K562 (cell line): Measurements from ENCODE around the gene KCNQ2. TPM values are rescaled to one million over a fixed set of nuclear protein-coding genes. Genes with fewer than 3 reads are reported as not detected.

Source experiments
- ATAC-seq: fragments of 200-7000 bp; cut with Tn5 transposase; 3 replicates; pipeline ENCODE4 v1.9.1; 2020; ENCODE audit warnings: moderate library complexity
- BruUV-seq: library from RNA; stranded (reverse); fragments of 400-500 nt; replicated peaks from 2 replicates; lab custom pipeline; 2021; lab: Mats Ljungman, UMichigan
- CTCF ChIA-PET: fragments of 300-600 bp; formaldehyde crosslinking; extraction: SDS; loops from one replicate; lab custom pipeline; 2021; ENCODE audit warnings: low intra/inter-chr PET ratio; lab: Yijun Ruan, JAX
- POLR2A ChIA-PET: fragments of 300-600, 350-650 bp; sonication (Branson Sonifier 250); formaldehyde crosslinking; extraction: SDS; loops from one replicate; lab custom pipeline; 2021; ENCODE audit warnings: antibody characterized with exemption, inconsistent platforms; lab: Yijun Ruan, JAX
- DNase-seq, 4 experiments: peaks; one replicate each; pipeline versions ENCODE4 v3.0.0 to v3.0.0-alpha.2; 2011 to 2018; ENCODE audit warnings: low spot score in 3 of 4, mixed read lengths in 3 of 4; ENCODE audit errors: extremely low read depth in 1 of 4
- FAIRE-seq: peaks from 2 replicates; lab custom pipeline; 2011; peaks lifted over from hg19 to GRCh38; lab: Jason Lieb, UNC
- H2AFZ ChIP-seq: 2 replicates; pipeline ENCODE4 v1.6.0; 2011; ENCODE audit warnings: low read depth, low read length, control low read depth, inconsistent platforms
- H3K27ac ChIP-seq: fragments of 200-600 bp; 3 replicates; pipeline ENCODE4 v1.8.0; 2011; ENCODE audit warnings: low read depth, mild to moderate bottlenecking, control low read depth, inconsistent platforms, low read length, moderate library complexity, mixed read lengths; ENCODE audit errors: extremely low read depth
- H3K27me3 ChIP-seq, 2 experiments: fragments of 300-600 bp in 1 of 2; 2 replicates in 1 of 2; 3 replicates in 1 of 2; pipeline versions ENCODE4 v1.6.0 to v1.8.0; 2011; ENCODE audit warnings: inconsistent platforms in 2 of 2, low read length in 2 of 2, mild to moderate bottlenecking in 1 of 2, mixed read lengths in 1 of 2, moderate library complexity in 1 of 2; ENCODE audit not compliant: control insufficient read depth in 2 of 2, insufficient read depth in 2 of 2
- H3K36me3 ChIP-seq: fragments of 300-600 bp; 3 replicates; pipeline ENCODE4 v1.8.0; 2011; ENCODE audit warnings: mild to moderate bottlenecking, low read length, inconsistent platforms; ENCODE audit not compliant: control insufficient read depth, insufficient read depth
- H3K4me1 ChIP-seq, 2 experiments: fragments of 200-600 bp in 1 of 2; replicated peaks in 1 of 2; 2 replicates in 1 of 2; 3 replicates in 1 of 2; pipeline versions ENCODE4 v1.5.1 to v1.8.0; 2011; ENCODE audit warnings: inconsistent platforms in 2 of 2, low read length in 2 of 2, mild to moderate bottlenecking in 1 of 2, mixed read lengths in 1 of 2, moderate library complexity in 1 of 2; ENCODE audit not compliant: control insufficient read depth in 2 of 2, insufficient read depth in 2 of 2
- H3K4me2 ChIP-seq: 2 replicates; pipeline ENCODE4 v1.6.1; 2011; ENCODE audit warnings: low read length, control low read depth, inconsistent platforms, mixed read lengths; ENCODE audit not compliant: insufficient read depth
- H3K4me3 ChIP-seq: fragments of 200-600 bp; sonication (generic), shearing (Covaris generic); 2 replicates; pipeline ENCODE4 v1.5.1; 2016; ENCODE audit warnings: control low read depth, inconsistent platforms
- H3K79me2 ChIP-seq: fragments of 200-600 bp; 3 replicates; pipeline ENCODE4 v1.8.0; 2011; ENCODE audit warnings: low read length, inconsistent platforms; ENCODE audit not compliant: control insufficient read depth, insufficient read depth
- H3K9ac ChIP-seq, 2 experiments: 2 replicates each; pipeline versions ENCODE4 v1.6.0 to v1.6.1; 2011; ENCODE audit warnings: low read depth in 2 of 2, low read length in 2 of 2, control low read depth in 1 of 2, inconsistent platforms in 1 of 2, mild to moderate bottlenecking in 1 of 2, mixed read lengths in 1 of 2; ENCODE audit not compliant: insufficient read depth in 1 of 2
- H3K9me1 ChIP-seq: one replicate; pipeline ENCODE4 v1.6.0; 2011; ENCODE audit warnings: inconsistent platforms, mild to moderate bottlenecking, low read length, moderate library complexity; ENCODE audit not compliant: control insufficient read depth, insufficient read depth
- H3K9me3 ChIP-seq: replicated peaks from 2 replicates; pipeline ENCODE4 v1.5.1; 2011; ENCODE audit warnings: low read depth, low read length, inconsistent platforms; ENCODE audit not compliant: control insufficient read depth, insufficient read depth
- H4K20me1 ChIP-seq: replicated peaks from 2 replicates; pipeline ENCODE4 v1.6.1; 2011; ENCODE audit warnings: low read length, inconsistent platforms, mixed read lengths; ENCODE audit not compliant: control insufficient read depth, insufficient read depth
- CBX5 ChIP-seq: IDR thresholded peaks from 2 replicates; pipeline ENCODE4 v1.6.1; 2014; ENCODE audit warnings: low read depth, borderline replicate concordance
- E2F3 ChIP-seq: fragments of 250-450 bp; sonication (Bioruptor Pico); IDR thresholded peaks from 2 replicates; pipeline ENCODE4 v1.4.0; 2020; ENCODE audit warnings: mild to moderate bottlenecking
- HMGN3 ChIP-seq: IDR thresholded peaks from 2 replicates; pipeline ENCODE4 v1.6.1; 2011; ENCODE audit warnings: borderline replicate concordance, low read depth, mild to moderate bottlenecking, mixed read lengths, low read length; ENCODE audit not compliant: insufficient read length; ENCODE audit errors: extremely low read depth
- HNRNPH1 ChIP-seq: fragments of 200-400 bp; formaldehyde crosslinking; optimal IDR thresholded peaks from 2 replicates; pipeline ENCODE3; 2017; ENCODE audit warnings: low read depth, mild to moderate bottlenecking, low read length, moderate library complexity
- MECOM ChIP-seq: fragments of 250-450 bp; sonication (Bioruptor Pico); IDR thresholded peaks from 2 replicates; pipeline ENCODE4 v1.8.0; 2022; ENCODE audit warnings: inconsistent platforms
- NBN ChIP-seq: fragments of 450-650 bp; IDR thresholded peaks from 2 replicates; pipeline ENCODE4 v1.6.1; 2016; ENCODE audit warnings: low read depth, mild to moderate bottlenecking
- NR2F6 ChIP-seq: fragments of 450-650 bp; formaldehyde crosslinking; IDR thresholded peaks from 2 replicates; pipeline ENCODE4 v1.4.0; 2020; ENCODE audit warnings: mild to moderate bottlenecking
- PHF8 ChIP-seq: fragments of 200-600 bp; sonication (generic); IDR thresholded peaks from 2 replicates; pipeline ENCODE4 v1.6.1; 2012; ENCODE audit warnings: mixed run types, mild to moderate bottlenecking, inconsistent platforms, low read length, moderate library complexity, borderline replicate concordance
- POLR2H ChIP-seq: IDR thresholded peaks from 2 replicates; pipeline ENCODE4 v1.6.1; 2016; ENCODE audit warnings: missing genetic modification characterization, low read depth, mild to moderate bottlenecking, control low read depth, missing compliant biosample characterization, moderate library complexity
- PRMT5 ChIP-seq: sonication (generic); formaldehyde crosslinking; IDR thresholded peaks from 2 replicates; pipeline ENCODE4 v1.5.0; 2020; ENCODE audit warnings: missing genetic modification reagents
- PRPF4 ChIP-seq: fragments of 200-400 bp; formaldehyde crosslinking; IDR thresholded peaks from one replicate; pipeline ENCODE4 v1.6.1; 2017; ENCODE audit warnings: low read length, low read depth, mild to moderate bottlenecking; ENCODE audit not compliant: insufficient read depth, poor library complexity, severe bottlenecking
- SMARCE1 ChIP-seq: fragments of 450-650 bp; IDR thresholded peaks from 2 replicates; pipeline ENCODE4 v1.7.1; 2016; ENCODE audit warnings: mild to moderate bottlenecking
- TAF15 ChIP-seq: fragments of 200-400 bp; formaldehyde crosslinking; IDR thresholded peaks from 2 replicates; pipeline ENCODE4 v1.6.1; 2017; ENCODE audit warnings: mild to moderate bottlenecking, low read depth, low read length, moderate library complexity
- ZNF253 ChIP-seq: fragments of 250-450 bp; sonication (Bioruptor Pico); conservative IDR thresholded peaks from 2 replicates; pipeline ENCODE4 v1.6.1; 2021; ENCODE audit warnings: mild to moderate bottlenecking
- WGBS: fragments of 100-300 bp; shearing (Covaris generic); methylation state at CpG from one replicate; pipeline ENCODE4 v1.1.6; 2016; ENCODE audit warnings: low coverage, mixed read lengths; ENCODE audit not compliant: insufficient coverage; ENCODE audit errors: missing lambda C conversion rate; 5-methylcytosine and 5-hydroxymethylcytosine counted together
- in situ Hi-C: fragments of 300-500 bp; cut with MboI; formaldehyde crosslinking; loops from 4 replicates; pipeline ENCODE4 v1.15.0; 2018; ENCODE audit warnings: inconsistent platforms, mixed read lengths
- intact Hi-C: fragments of 100-400 bp; cut with micrococcal nuclease; formaldehyde crosslinking; loops from 2 replicates; pipeline ENCODE4 v1.14.2; 2022
- polyA plus RNA-seq, 8 experiments: library from polyadenylated mRNA; depleted of rRNA in 4 of 8; stranded (reverse) in 5 of 8; unstranded in 3 of 8; fragments of >200 nt; fragmentation: Nextera tagmentation in 2 of 8; fragmentation: Illumina TruSeq in 1 of 8; extraction: Ambion mirVana in 2 of 8; extraction: Trizol in 1 of 8; gene quantifications; 2 replicates each; pipeline versions ENCODE4 v1.2.1 to v1.2.3, GENCODE V29; 2011 to 2014; ENCODE audit warnings: inconsistent platforms in 1 of 8, missing spikeins in 1 of 8
- total RNA-seq, 7 experiments: library from RNA; depleted of rRNA in 6 of 7; stranded (reverse); fragments of >200 nt in 6 of 7; fragmentation: Illumina TruSeq in 2 of 7; extraction: Trizol in 2 of 7; gene quantifications; 2 replicates each; pipeline versions ENCODE4 v1.2.1 to v1.2.3, GENCODE V29; 2011 to 2021; ENCODE audit warnings: low replicate concordance in 1 of 7
- TF ChIP-seq, protein P1 (sequence below): fragments of 150-350 bp; IDR thresholded peaks from 2 replicates; pipeline ENCODE4 v1.6.1; 2014; ENCODE audit warnings: low read depth, mild to moderate bottlenecking, low read length, borderline replicate concordance
- TF ChIP-seq, protein P2 (sequence below): conservative IDR thresholded peaks from 2 replicates; pipeline ENCODE4 v1.6.1; 2011; ENCODE audit warnings: low read depth, mild to moderate bottlenecking, low read length; ENCODE audit not compliant: control insufficient read depth
- TF ChIP-seq, protein P3 (sequence below): fragments of 250-450 bp; sonication (Bioruptor Pico); IDR thresholded peaks from 2 replicates; pipeline ENCODE4 v1.5.0; 2021; ENCODE audit warnings: mild to moderate bottlenecking, borderline replicate concordance

Gene KCNQ2
- total and polyA plus RNA-seq, 9 of the 15 experiments (the other 6 are each of a cell fraction or from before 2014, with no cell fraction given) = 0.13 to 0.16 TPM; not detected in 7

DNA sequence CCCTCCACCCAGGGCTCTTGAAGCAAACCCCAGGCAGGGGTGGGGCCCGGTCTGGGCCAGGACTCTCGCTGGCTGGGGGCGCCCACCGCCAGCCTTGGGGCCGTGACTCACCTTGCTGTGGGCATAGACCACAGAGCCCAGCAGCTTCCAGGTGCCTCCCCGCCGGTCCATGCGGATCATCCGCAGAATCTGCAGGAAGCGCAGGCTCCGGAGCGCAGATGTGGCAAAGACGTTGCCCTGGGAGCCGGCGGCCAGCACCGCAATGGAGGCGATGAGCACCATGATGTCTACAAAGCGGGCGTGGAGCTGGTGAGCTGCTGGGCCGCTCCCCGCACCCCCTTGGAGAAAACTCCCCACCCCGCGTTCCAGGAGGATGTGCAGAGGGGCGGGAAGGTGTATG, 27.9 kb downstream of the KCNQ2 start:
- ChIA-PET POLR2A (no interaction called here), CTCF (no interaction called here)
- Histone ChIP-seq H3K9me1 (no peaks in the 10 kb centered on the region), H3K36me3 (no peaks in the 10 kb centered on the region), H2AFZ (no peak overlapping the region), H3K4me3 (no peak overlapping the region), H3K79me2 (no peaks in the 10 kb centered on the region), H3K4me1 (peaks cover 0 to 21% of the 10 kb centered on the region in 2 experiments; a peak in 2 of 5 replicates), H3K27me3 (peaks cover 20 to 38% of the 10 kb centered on the region in 2 experiments; a peak in 4 of 5 replicates), H3K9me3 (peaks cover 4% of the 10 kb centered on the region; the same call in 1 of the 2 replicates), H3K27ac (no peak overlapping the region), H3K9ac (no peak overlapping the region), H4K20me1 (0 out of 2 replicates have a peak, but pooled peaks cover 6% of the 10 kb centered on the region), H3K4me2 (no peak overlapping the region)
- ATAC-seq (no peak), DNase-seq (no peak), FAIRE-seq (no peak)
- in situ Hi-C loops = no loop called here
- no TSS peak for BruUV-seq
- intact Hi-C loops = no loop called here
- 42% methylated on average over 21 of the region's 24 CpGs for WGBS
- TF ChIP-seq SMARCE1 = no peak
- TF ChIP-seq HNRNPH1 = no peak
- no peak for TF ChIP-seq MECOM (CRISPR knock-in tag)
- TF ChIP-seq E2F3 (CRISPR knock-in tag) = no peak
- TF ChIP-seq, protein P1, sequence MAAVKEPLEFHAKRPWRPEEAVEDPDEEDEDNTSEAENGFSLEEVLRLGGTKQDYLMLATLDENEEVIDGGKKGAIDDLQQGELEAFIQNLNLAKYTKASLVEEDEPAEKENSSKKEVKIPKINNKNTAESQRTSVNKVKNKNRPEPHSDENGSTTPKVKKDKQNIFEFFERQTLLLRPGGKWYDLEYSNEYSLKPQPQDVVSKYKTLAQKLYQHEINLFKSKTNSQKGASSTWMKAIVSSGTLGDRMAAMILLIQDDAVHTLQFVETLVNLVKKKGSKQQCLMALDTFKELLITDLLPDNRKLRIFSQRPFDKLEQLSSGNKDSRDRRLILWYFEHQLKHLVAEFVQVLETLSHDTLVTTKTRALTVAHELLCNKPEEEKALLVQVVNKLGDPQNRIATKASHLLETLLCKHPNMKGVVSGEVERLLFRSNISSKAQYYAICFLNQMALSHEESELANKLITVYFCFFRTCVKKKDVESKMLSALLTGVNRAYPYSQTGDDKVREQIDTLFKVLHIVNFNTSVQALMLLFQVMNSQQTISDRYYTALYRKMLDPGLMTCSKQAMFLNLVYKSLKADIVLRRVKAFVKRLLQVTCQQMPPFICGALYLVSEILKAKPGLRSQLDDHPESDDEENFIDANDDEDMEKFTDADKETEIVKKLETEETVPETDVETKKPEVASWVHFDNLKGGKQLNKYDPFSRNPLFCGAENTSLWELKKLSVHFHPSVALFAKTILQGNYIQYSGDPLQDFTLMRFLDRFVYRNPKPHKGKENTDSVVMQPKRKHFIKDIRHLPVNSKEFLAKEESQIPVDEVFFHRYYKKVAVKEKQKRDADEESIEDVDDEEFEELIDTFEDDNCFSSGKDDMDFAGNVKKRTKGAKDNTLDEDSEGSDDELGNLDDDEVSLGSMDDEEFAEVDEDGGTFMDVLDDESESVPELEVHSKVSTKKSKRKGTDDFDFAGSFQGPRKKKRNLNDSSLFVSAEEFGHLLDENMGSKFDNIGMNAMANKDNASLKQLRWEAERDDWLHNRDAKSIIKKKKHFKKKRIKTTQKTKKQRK = no peak
- TF ChIP-seq POLR2H = no peak
- no peak for TF ChIP-seq HMGN3
- TF ChIP-seq PRMT5 (CRISPR knock-in tag) = no peak
- TF ChIP-seq CBX5 = no peak
- no peak for TF ChIP-seq ZNF253
- no peak for TF ChIP-seq NBN
- no peak for TF ChIP-seq TAF15
- TF ChIP-seq, protein P2, sequence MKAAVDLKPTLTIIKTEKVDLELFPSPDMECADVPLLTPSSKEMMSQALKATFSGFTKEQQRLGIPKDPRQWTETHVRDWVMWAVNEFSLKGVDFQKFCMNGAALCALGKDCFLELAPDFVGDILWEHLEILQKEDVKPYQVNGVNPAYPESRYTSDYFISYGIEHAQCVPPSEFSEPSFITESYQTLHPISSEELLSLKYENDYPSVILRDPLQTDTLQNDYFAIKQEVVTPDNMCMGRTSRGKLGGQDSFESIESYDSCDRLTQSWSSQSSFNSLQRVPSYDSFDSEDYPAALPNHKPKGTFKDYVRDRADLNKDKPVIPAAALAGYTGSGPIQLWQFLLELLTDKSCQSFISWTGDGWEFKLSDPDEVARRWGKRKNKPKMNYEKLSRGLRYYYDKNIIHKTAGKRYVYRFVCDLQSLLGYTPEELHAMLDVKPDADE = no peak
- no peak for TF ChIP-seq NR2F6 (CRISPR knock-in tag)
- TF ChIP-seq, protein P3, sequence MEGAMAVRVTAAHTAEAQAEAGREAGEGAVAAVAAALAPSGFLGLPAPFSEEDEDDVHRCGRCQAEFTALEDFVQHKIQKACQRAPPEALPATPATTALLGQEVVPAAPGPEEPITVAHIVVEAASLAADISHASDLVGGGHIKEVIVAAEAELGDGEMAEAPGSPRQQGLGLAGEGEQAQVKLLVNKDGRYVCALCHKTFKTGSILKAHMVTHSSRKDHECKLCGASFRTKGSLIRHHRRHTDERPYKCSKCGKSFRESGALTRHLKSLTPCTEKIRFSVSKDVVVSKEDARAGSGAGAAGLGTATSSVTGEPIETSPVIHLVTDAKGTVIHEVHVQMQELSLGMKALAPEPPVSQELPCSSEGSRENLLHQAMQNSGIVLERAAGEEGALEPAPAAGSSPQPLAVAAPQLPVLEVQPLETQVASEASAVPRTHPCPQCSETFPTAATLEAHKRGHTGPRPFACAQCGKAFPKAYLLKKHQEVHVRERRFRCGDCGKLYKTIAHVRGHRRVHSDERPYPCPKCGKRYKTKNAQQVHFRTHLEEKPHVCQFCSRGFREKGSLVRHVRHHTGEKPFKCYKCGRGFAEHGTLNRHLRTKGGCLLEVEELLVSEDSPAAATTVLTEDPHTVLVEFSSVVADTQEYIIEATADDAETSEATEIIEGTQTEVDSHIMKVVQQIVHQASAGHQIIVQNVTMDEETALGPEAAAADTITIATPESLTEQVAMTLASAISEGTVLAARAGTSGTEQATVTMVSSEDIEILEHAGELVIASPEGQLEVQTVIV (CRISPR knock-in tag) = no peak
- no peak for TF ChIP-seq PHF8
- TF ChIP-seq PRPF4 = no peak
